Measurements from ENCODE around the gene CTNS.

Gene CTNS

GRCh38 chr17:3626831-3627768 lies 9.5 kb upstream of the CTNS start:
- DNase-seq, result no peak

GRCh38 chr17:3627769-3628167 lies 8.8 kb upstream of the CTNS start:
- DNase-seq, result no peak

- no peak for DNase-seq
These were observed 5.8 kb upstream of the CTNS start for GRCh38 chr17:3630781-3631180.

- DNase-seq, result no peak
These were observed 4.3 kb upstream of the CTNS start for GRCh38 chr17:3632287-3632686.

GRCh38 chr17:3635474-3636153 lies 946 bp upstream of the CTNS start:
- no peak for DNase-seq

- DNase-seq, result no peak
These were observed 381 bp downstream of the CTNS start for GRCh38 chr17:3636908-3637373.

GRCh38 chr17:3639981-3640596 lies 3.5 kb downstream of the CTNS start:
- no peak for DNase-seq

GRCh38 chr17:3641014-3641413 lies 4.5 kb downstream of the CTNS start:
- no peak for DNase-seq

GRCh38 chr17:3641717-3642486 lies 5.3 kb downstream of the CTNS start:
- no peak for DNase-seq

- no peak for DNase-seq
These were observed 7.4 kb downstream of the CTNS start for GRCh38 chr17:3643889-3644349.

GRCh38 chr17:3645310-3645709 lies 8.8 kb downstream of the CTNS start:
- no peak for DNase-seq

GRCh38 chr17:3647251-3647650 lies 10.7 kb downstream of the CTNS start:
- no peak for DNase-seq

- peak; percentile 44 for DNase-seq
These were observed 11.4 kb downstream of the CTNS start for GRCh38 chr17:3647769-3648555.

- no peak for DNase-seq
These were observed 19.2 kb downstream of the CTNS start for GRCh38 chr17:3655766-3656165.

- DNase-seq, result no peak
These were observed 19.8 kb downstream of the CTNS start for GRCh38 chr17:3656353-3656752.

- DNase-seq, result no peak
These were observed 20.4 kb downstream of the CTNS start for GRCh38 chr17:3656755-3657587.

GRCh38 chr17:3657588-3657869 lies 21.0 kb downstream of the CTNS start:
- no peak for DNase-seq

GRCh38 chr17:3657874-3658783 lies 21.6 kb downstream of the CTNS start:
- no peak for DNase-seq

GRCh38 chr17:3658784-3659449 lies 22.4 kb downstream of the CTNS start:
- no peak for DNase-seq
